Urinary bladder (tissue), 4 donors: ENCODE measurements around the gene MGMT. TPM values are rescaled to one million over a fixed set of nuclear protein-coding genes. Genes with fewer than 3 reads are reported as not detected.
A peak's percentile ranks its signal among the peaks of the same experiment; 100 is the strongest.

Source experiments
- DNase-seq: peaks from one replicate; pipeline ENCODE4 v3.0.0-alpha.2; 2015; ENCODE audit errors: extremely low spot score
- H3K27ac ChIP-seq: one replicate; pipeline ENCODE4 v1.5.1; 2013; ENCODE audit warnings: low read depth, mild to moderate bottlenecking, moderate library complexity
- H3K36me3 ChIP-seq: one replicate; pipeline ENCODE4 v1.6.1; 2013; ENCODE audit warnings: mild to moderate bottlenecking, moderate library complexity; ENCODE audit not compliant: insufficient read depth
- H3K4me1 ChIP-seq: one replicate; pipeline ENCODE4 v1.6.1; 2013; ENCODE audit warnings: mild to moderate bottlenecking, moderate library complexity; ENCODE audit not compliant: insufficient read depth
- H3K4me3 ChIP-seq: one replicate; pipeline ENCODE4 v1.5.1; 2013; ENCODE audit warnings: low read depth, low read length
- WGBS: extraction: QIAGEN DNeasy Blood & Tissue Kit; methylation state at CpG from one replicate; pipeline ENCODE4 v1.1.7; 2013; 5-methylcytosine and 5-hydroxymethylcytosine counted together
- polyA plus RNA-seq: library from polyadenylated mRNA; stranded (reverse); fragments of 200-250 nt; gene quantifications from one replicate; pipeline ENCODE4 v1.2.3, GENCODE V29; 2013
- total RNA-seq: library from RNA; depleted of rRNA; stranded (reverse); fragments of >200 nt; gene quantifications from one replicate; pipeline ENCODE4 v1.2.3, GENCODE V29; 2014
- donor health status: healthy with polysubstance abuse.
- donor health status: healthy.

Gene MGMT
- total and polyA plus RNA-seq, 2 donors, result 19.5 to 28.5 TPM

- no peak for DNase-seq
- H3K27ac ChIP-seq, result peak overlapping the region; percentile 3
- 84% methylated on average over 21 of the region's 21 CpGs for WGBS
- no peaks in the 10 kb centered on the region for H3K4me1 ChIP-seq
- peak overlapping the region; percentile 75 for H3K4me3 ChIP-seq
- H3K36me3 ChIP-seq, result no peaks in the 10 kb centered on the region
Measured at GRCh38 chr10:129465796-129466702, 992 bp upstream of the MGMT start.

GRCh38 chr10:129467359-129468064 lies 471 bp downstream of the MGMT start:
- 27% methylated on average over 25 of the region's 25 CpGs for WGBS
- DNase-seq, result peak; percentile 15
- H3K27ac ChIP-seq, result peak overlapping the region; percentile 81

GRCh38 chr10:129468187-129468586 lies 1.1 kb downstream of the MGMT start:
- H3K27ac ChIP-seq, result no peak overlapping the region

More at GRCh38 chr10:129467359-129468064, 471 bp downstream of the MGMT start:
- Histone ChIP-seq H3K4me1 (no peaks in the 10 kb centered on the region), H3K36me3 (no peaks in the 10 kb centered on the region), H3K4me3 (peak overlapping the region; percentile 75)

GRCh38 chr10:129470103-129470851 lies 3.2 kb downstream of the MGMT start:
- Histone ChIP-seq H3K36me3 (no peaks in the 10 kb centered on the region), H3K4me1 (no peaks in the 10 kb centered on the region), H3K27ac (no peak overlapping the region), H3K4me3 (no peak overlapping the region)
- DNase-seq, result no peak
- 81% methylated on average over 11 of the region's 11 CpGs for whole genome bisulfite sequencing

More at GRCh38 chr10:129468187-129468586, 1.1 kb downstream of the MGMT start:
- no peak for DNase-seq
- Histone ChIP-seq H3K36me3 (no peaks in the 10 kb centered on the region), H3K4me3 (no peak overlapping the region), H3K4me1 (no peaks in the 10 kb centered on the region)
- WGBS, result 96% methylated on average over 9 of the region's 9 CpGs

- DNase-seq, result no peak
- no peak overlapping the region for H3K27ac ChIP-seq
- H3K4me1 ChIP-seq, result no peaks in the 10 kb centered on the region
- no peak overlapping the region for H3K4me3 ChIP-seq
- 85% methylated on average over 16 of the region's 16 CpGs for WGBS
- H3K36me3 ChIP-seq, result no peaks in the 10 kb centered on the region
Measured at GRCh38 chr10:129471447-129472175, 4.6 kb downstream of the MGMT start.

GRCh38 chr10:129472696-129473555 lies 5.9 kb downstream of the MGMT start:
- Histone ChIP-seq H3K27ac (no peak overlapping the region), H3K4me3 (no peak overlapping the region), H3K4me1 (no peaks in the 10 kb centered on the region), H3K36me3 (no peaks in the 10 kb centered on the region)
- 93% methylated on average over 22 of the region's 22 CpGs for WGBS
- no peak for DNase-seq

- DNase-seq, result no peak
- Histone ChIP-seq H3K4me1 (no peaks in the 10 kb centered on the region), H3K36me3 (no peaks in the 10 kb centered on the region), H3K4me3 (no peak overlapping the region), H3K27ac (no peak overlapping the region)
- 96% methylated on average over 11 of the region's 11 CpGs for WGBS
Measured at GRCh38 chr10:129474642-129475041, 7.6 kb downstream of the MGMT start.

GRCh38 chr10:129476431-129476830 lies 9.4 kb downstream of the MGMT start:
- DNase-seq, result no peak
- no peak overlapping the region for H3K27ac ChIP-seq
- no peak overlapping the region for H3K4me3 ChIP-seq

GRCh38 chr10:129477051-129477450 lies 10.0 kb downstream of the MGMT start:
- Histone ChIP-seq H3K27ac (no peak overlapping the region), H3K4me1 (no peaks in the 10 kb centered on the region), H3K36me3 (no peaks in the 10 kb centered on the region), H3K4me3 (no peak overlapping the region)
- 96% methylated on average over 5 of the region's 5 CpGs for WGBS
- DNase-seq, result no peak

More at GRCh38 chr10:129476431-129476830, 9.4 kb downstream of the MGMT start:
- WGBS, result 97% methylated on average over 8 of the region's 8 CpGs
- Histone ChIP-seq H3K4me1 (no peaks in the 10 kb centered on the region), H3K36me3 (no peaks in the 10 kb centered on the region)

- WGBS, result 98% methylated on average over 1 of the region's 1 CpG
- no peak for DNase-seq
Measured at GRCh38 chr10:129481641-129482040, 14.6 kb downstream of the MGMT start.

GRCh38 chr10:129483430-129484010 lies 16.5 kb downstream of the MGMT start:
- Histone ChIP-seq H3K27ac (no peak overlapping the region), H3K4me1 (no peaks in the 10 kb centered on the region), H3K4me3 (no peak overlapping the region), H3K36me3 (no peaks in the 10 kb centered on the region)
- no peak for DNase-seq
- 99% methylated on average over 1 of the region's 1 CpG for WGBS

More at GRCh38 chr10:129481641-129482040, 14.6 kb downstream of the MGMT start:
- H3K4me1 ChIP-seq, result no peaks in the 10 kb centered on the region
- no peak overlapping the region for H3K27ac ChIP-seq
- no peak overlapping the region for H3K4me3 ChIP-seq
- no peaks in the 10 kb centered on the region for H3K36me3 ChIP-seq

GRCh38 chr10:129486805-129487204 lies 19.8 kb downstream of the MGMT start:
- 47% methylated on average over 3 of the region's 3 CpGs for WGBS
- no peak overlapping the region for H3K27ac ChIP-seq
- H3K4me3 ChIP-seq, result no peak overlapping the region
- no peak for DNase-seq
- H3K36me3 ChIP-seq, result no peaks in the 10 kb centered on the region
- H3K4me1 ChIP-seq, result no peaks in the 10 kb centered on the region
